ENCODE results near the gene PREP.
"Not testable (repeated sequence)": the region's sequence is repeated elsewhere in the genome, so short reads cannot be mapped to it uniquely, and the experiment has no call there.

The PREP gene

DNA sequence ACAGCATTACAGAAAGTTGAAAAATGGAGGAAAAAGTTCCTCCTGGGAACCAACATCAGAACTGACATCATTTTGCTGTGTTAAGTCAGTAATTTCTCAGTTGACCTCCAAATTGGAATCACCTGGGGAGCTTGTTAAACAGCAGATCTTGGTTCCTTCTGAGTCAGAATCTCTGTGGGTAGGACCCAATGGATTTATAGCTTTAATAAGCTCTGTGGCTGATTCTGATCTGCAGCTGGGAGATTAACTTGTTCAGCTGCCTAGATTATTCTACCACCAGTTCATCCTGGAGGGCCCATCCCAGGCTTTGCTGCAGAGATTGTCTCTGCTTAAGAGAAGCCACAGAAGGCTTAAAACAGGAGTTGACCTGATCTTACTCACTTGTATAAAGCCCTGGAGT is 132.4 kb downstream of the PREP start:
- DNase-seq (ENCODE audit: low read depth in 2 of 2) = peak; percentile 80 to 85

DNA sequence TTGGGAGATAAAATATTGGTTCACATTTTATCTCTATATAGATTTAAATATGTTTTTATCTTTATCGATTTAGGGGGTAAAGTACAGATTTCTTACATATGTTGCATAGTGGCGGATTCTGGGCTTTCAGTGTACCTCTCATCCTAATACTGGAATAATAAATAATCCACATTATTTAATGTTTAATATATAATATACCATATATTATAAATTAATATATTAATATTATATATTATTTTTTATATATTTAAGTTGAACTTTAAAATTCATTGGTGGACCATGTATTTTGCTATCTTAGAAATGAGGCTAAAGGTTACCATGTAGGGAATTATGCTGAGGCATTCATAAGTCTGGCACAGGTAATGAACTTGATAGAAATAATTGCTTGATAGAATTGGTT is 133.5 kb downstream of the PREP start:
- DNase-seq (ENCODE audit: low read depth in 2 of 2) = no peak

- DNase-seq (ENCODE audit: low read depth in 2 of 2) = no peak
Observed at GRCh38 chr6:105263685-105264610, 138.9 kb downstream of the PREP start.

GRCh38 chr6:105259913-105260889 is 142.7 kb downstream of the PREP start:
- no peak for DNase-seq (ENCODE audit: low read depth in 2 of 2)

DNA sequence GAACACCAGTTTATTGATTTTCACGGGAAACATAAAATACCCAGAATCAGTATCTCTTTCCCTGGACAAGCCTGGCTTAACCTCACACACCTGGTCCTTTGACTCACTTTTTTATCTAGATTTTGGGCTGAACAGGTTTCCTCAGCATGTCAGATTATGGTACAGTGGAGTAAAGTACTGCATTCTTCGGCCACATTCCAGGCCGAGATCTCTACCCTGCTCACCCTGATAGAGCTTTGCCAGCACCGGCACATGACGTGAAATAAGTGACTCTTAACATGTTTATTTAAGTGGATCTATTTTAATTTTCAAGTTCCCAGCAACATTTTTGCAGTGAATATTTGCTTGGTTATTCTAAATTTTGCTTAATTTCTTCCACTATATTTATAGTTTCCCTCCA is 144.1 kb downstream of the PREP start:
- DNase-seq (ENCODE audit: low read depth in 2 of 2) = no peak

DNA sequence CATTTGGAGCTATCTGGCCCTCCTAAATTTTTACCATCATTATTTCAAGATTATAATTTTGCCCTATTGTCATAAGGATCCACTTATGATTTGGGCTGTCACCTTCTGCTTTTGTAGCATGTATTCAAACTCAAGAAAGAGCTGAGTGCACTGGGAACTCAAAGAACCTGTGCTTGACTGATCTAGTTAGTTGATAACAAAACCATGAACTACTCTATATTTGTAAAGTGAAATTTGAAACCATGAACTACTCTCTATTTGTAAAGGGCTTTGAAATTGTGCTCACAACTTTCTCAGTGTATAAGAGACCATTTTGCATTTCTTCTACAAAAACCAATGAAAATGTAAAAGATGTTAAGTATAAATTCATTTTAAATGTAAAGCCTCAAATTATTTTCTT is 145.5 kb downstream of the PREP start:
- no peak for DNase-seq (ENCODE audit: low read depth in 2 of 2)

DNA sequence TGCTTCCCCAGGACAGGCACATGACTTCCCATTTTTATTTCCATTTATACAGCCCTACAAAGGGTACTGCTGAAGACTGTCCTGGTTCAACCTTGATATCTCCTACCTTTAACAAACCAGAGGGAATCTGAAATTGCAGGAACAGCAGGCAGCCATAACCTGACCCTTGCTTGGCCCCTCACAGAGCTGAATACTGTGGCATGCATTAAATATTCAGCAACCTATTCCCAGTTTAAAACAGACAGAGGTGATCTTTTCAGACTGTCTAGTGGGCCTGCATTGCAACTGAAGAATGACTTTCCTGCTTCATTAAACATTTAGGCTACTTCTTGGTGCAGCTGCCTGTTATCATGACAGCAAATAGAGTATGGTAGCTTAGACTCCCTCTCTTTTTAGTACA is 146.3 kb downstream of the PREP start:
- DNase-seq (ENCODE audit: low read depth in 2 of 2) = no peak

- no peak for DNase-seq (ENCODE audit: low read depth in 2 of 2)
Observed at GRCh38 chr6:105253787-105254186, 149.1 kb downstream of the PREP start.

- no peak for DNase-seq (ENCODE audit: low read depth in 2 of 2)
Observed at GRCh38 chr6:105251689-105252088, 151.2 kb downstream of the PREP start.

DNA sequence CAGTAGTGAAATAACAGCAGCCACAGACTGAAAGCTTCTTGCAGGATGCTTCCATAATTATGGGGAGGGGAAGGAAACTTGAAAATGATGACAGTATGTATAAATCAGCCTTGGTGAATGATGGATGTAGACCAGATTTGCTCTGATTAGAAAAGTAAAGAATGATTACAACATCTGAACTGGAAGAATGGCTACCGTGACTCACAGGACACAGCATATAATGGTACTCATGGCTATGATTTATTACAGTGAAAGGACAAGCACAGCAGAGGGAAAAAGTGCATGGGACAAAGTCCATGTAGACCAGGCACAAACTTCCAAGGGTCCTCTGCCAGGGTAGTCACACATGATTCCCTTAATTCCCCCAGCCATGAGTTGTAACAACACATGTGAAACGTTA is 152.3 kb downstream of the PREP start:
- peak in 1 of 2 experiments; percentile 16 for DNase-seq (ENCODE audit: low read depth in 2 of 2)

- no peak for DNase-seq (ENCODE audit: low read depth in 2 of 2)
Observed at GRCh38 chr6:105243487-105243886, 159.4 kb downstream of the PREP start.

- DNase-seq (ENCODE audit: low read depth in 2 of 2) = no peak
Observed at GRCh38 chr6:105235155-105235554, 167.7 kb downstream of the PREP start.

DNA sequence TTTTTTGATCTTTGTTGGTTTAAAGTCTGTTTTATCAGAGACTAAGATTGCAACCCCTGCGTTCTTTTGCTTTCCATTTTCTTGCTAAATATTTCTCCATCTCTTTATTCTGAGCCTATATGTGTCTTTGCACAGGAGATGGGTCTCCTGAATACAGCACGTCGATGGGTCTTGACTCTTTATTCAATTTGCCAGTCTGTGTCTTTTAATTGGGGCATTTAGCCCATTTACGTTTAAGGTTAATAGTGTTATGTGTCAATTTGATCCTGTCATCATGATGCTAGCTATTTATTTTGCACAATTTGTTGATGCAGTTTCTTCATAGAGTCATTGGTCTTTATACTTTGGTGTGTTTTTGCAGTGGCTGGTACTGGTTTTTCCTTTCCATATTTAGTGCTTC is 171.1 kb downstream of the PREP start:
- not testable (repeated sequence) for DNase-seq (ENCODE audit: low read depth in 2 of 2)

Data from fibroblast of skin of left quadriceps (primary cell).